Activated naive CD8-positive, alpha-beta T cell treated with anti-CD3 and anti-CD28 coated beads, Interleukin-2, amount 10 ng/mL, durations not matched to agents 7 days and 5 days (primary cell): ENCODE data around the gene ADCY3. TPM values are rescaled to one million over a fixed set of nuclear protein-coding genes. Genes with fewer than 3 reads are reported as not detected.

Source experiments
- ATAC-seq: fragments of 150-1000 bp; cut with Tn5 transposase; one replicate; pipeline ENCODE4 v1.10.0; 2021; ENCODE audit warnings: low read depth, moderate library complexity
- POLR2A ChIA-PET: fragments of 350-600 bp; sonication (Branson Sonifier 250); formaldehyde crosslinking; loops from one replicate; lab custom pipeline; 2021; ENCODE audit warnings: antibody characterized with exemption; lab: Charles Lee
- DNase-seq: peaks from one replicate; pipeline ENCODE4 v3.0.0; 2021
- H3K27ac Mint-ChIP-seq: one replicate; pipeline ENCODE4 v1.8.0; 2022; ENCODE audit warnings: mild to moderate bottlenecking, mixed read lengths
- H3K27me3 Mint-ChIP-seq: one replicate; pipeline ENCODE4 v1.8.0; 2022; ENCODE audit warnings: mild to moderate bottlenecking, moderate library complexity, mixed read lengths
- H3K36me3 Mint-ChIP-seq: one replicate; pipeline ENCODE4 v1.8.0; 2021; ENCODE audit warnings: mild to moderate bottlenecking, mixed read lengths
- H3K4me1 Mint-ChIP-seq: one replicate; pipeline ENCODE4 v1.8.0; 2021; ENCODE audit warnings: mixed read lengths
- H3K4me3 Mint-ChIP-seq: one replicate; pipeline ENCODE4 v1.8.0; 2022; ENCODE audit warnings: mild to moderate bottlenecking, moderate library complexity, mixed read lengths
- H3K9me3 Mint-ChIP-seq: one replicate; pipeline ENCODE4 v1.8.0; 2021; ENCODE audit warnings: mixed read lengths
- total RNA-seq, 2 experiments: library from RNA; stranded (reverse); gene quantifications; one replicate each; pipeline ENCODE4 v1.2.3, GENCODE V29; 2021

The ADCY3 gene
- total RNA-seq, 2 experiments from 2014 or later: 29.5 to 32.5 TPM

GRCh38 chr2:24888177-24888576 lies 31.9 kb downstream of the ADCY3 start:
- H3K9me3 Mint-ChIP-seq: peaks cover 3% of the 10 kb centered on the region
- no peak overlapping the region for H3K4me3 Mint-ChIP-seq
- peaks cover 8% of the 10 kb centered on the region for H3K36me3 Mint-ChIP-seq
- H3K27ac Mint-ChIP-seq: no peak overlapping the region
- DNase-seq: no peak
- no peak for ATAC-seq
- POLR2A ChIA-PET: no interaction called here
- H3K4me1 Mint-ChIP-seq: peaks cover 4% of the 10 kb centered on the region
- no peaks in the 10 kb centered on the region for H3K27me3 Mint-ChIP-seq

GRCh38 chr2:24887307-24887874 lies 32.6 kb downstream of the ADCY3 start:
- no peaks in the 10 kb centered on the region for H3K27me3 Mint-ChIP-seq
- ATAC-seq (no peak), DNase-seq (no peak)
- POLR2A ChIA-PET: no interaction called here
- peaks cover 4% of the 10 kb centered on the region for H3K4me1 Mint-ChIP-seq
- peaks cover 8% of the 10 kb centered on the region for H3K36me3 Mint-ChIP-seq
- H3K27ac Mint-ChIP-seq: no peak overlapping the region
- H3K4me3 Mint-ChIP-seq: no peak overlapping the region
- H3K9me3 Mint-ChIP-seq: peaks cover 3% of the 10 kb centered on the region

- H3K27ac Mint-ChIP-seq: no peak overlapping the region
- peaks cover 5% of the 10 kb centered on the region for H3K4me1 Mint-ChIP-seq
- peaks cover 3% of the 10 kb centered on the region for H3K9me3 Mint-ChIP-seq
- POLR2A ChIA-PET: no interaction called here
- H3K4me3 Mint-ChIP-seq: no peak overlapping the region
- ATAC-seq (no peak), DNase-seq (no peak)
- peaks cover 8% of the 10 kb centered on the region for H3K36me3 Mint-ChIP-seq
- no peaks in the 10 kb centered on the region for H3K27me3 Mint-ChIP-seq
Measured at GRCh38 chr2:24886691-24887304, 33.2 kb downstream of the ADCY3 start.

- H3K27ac Mint-ChIP-seq: no peak overlapping the region
- peaks cover 7% of the 10 kb centered on the region for H3K4me1 Mint-ChIP-seq
- ATAC-seq (no peak), DNase-seq (no peak)
- H3K4me3 Mint-ChIP-seq: no peak overlapping the region
- POLR2A ChIA-PET: no interaction called here
- H3K27me3 Mint-ChIP-seq: no peaks in the 10 kb centered on the region
- peaks cover 8% of the 10 kb centered on the region for H3K36me3 Mint-ChIP-seq
- H3K9me3 Mint-ChIP-seq: no peaks in the 10 kb centered on the region
Measured at GRCh38 chr2:24886126-24886501, 33.9 kb downstream of the ADCY3 start.

- H3K4me1 Mint-ChIP-seq: peaks cover 12% of the 10 kb centered on the region
- H3K4me3 Mint-ChIP-seq: no peak overlapping the region
- H3K36me3 Mint-ChIP-seq: peaks cover 8% of the 10 kb centered on the region
- POLR2A ChIA-PET: no interaction called here
- no peak overlapping the region for H3K27ac Mint-ChIP-seq
- H3K9me3 Mint-ChIP-seq: no peaks in the 10 kb centered on the region
- H3K27me3 Mint-ChIP-seq: no peaks in the 10 kb centered on the region
- no peak for DNase-seq
- no peak for ATAC-seq
Measured at GRCh38 chr2:24885221-24886125, 34.6 kb downstream of the ADCY3 start.

- Mint-ChIP-seq H3K27me3 (no peaks in the 10 kb centered on the region), H3K27ac (no peak overlapping the region), H3K4me3 (no peak overlapping the region), H3K4me1 (peaks cover 14% of the 10 kb centered on the region), H3K9me3 (no peaks in the 10 kb centered on the region), H3K36me3 (peaks cover 8% of the 10 kb centered on the region)
- POLR2A ChIA-PET: no interaction called here
- DNase-seq: no peak
- ATAC-seq: no peak
Measured at GRCh38 chr2:24883946-24884345, 36.1 kb downstream of the ADCY3 start.

- H3K27me3 Mint-ChIP-seq: no peaks in the 10 kb centered on the region
- H3K27ac Mint-ChIP-seq: no peak overlapping the region
- peaks cover 14% of the 10 kb centered on the region for H3K4me1 Mint-ChIP-seq
Measured at GRCh38 chr2:24881623-24882022, 38.4 kb downstream of the ADCY3 start.

GRCh38 chr2:24881158-24881557 lies 38.9 kb downstream of the ADCY3 start:
- ATAC-seq: no peak
- no peaks in the 10 kb centered on the region for H3K9me3 Mint-ChIP-seq
- H3K27me3 Mint-ChIP-seq: no peaks in the 10 kb centered on the region
- no peak for DNase-seq
- no peak overlapping the region for H3K27ac Mint-ChIP-seq
- H3K4me3 Mint-ChIP-seq: no peak overlapping the region
- POLR2A ChIA-PET: no interaction called here
- H3K4me1 Mint-ChIP-seq: peaks cover 14% of the 10 kb centered on the region
- H3K36me3 Mint-ChIP-seq: peaks cover 4% of the 10 kb centered on the region

More at GRCh38 chr2:24881623-24882022, 38.4 kb downstream of the ADCY3 start:
- ATAC-seq (no peak), DNase-seq (no peak)
- peaks cover 4% of the 10 kb centered on the region for H3K36me3 Mint-ChIP-seq
- H3K4me3 Mint-ChIP-seq: no peak overlapping the region
- no peaks in the 10 kb centered on the region for H3K9me3 Mint-ChIP-seq
- POLR2A ChIA-PET: no interaction called here

GRCh38 chr2:24878341-24878740 lies 41.7 kb downstream of the ADCY3 start:
- Mint-ChIP-seq H3K9me3 (no peaks in the 10 kb centered on the region), H3K27me3 (no peaks in the 10 kb centered on the region), H3K4me1 (peaks cover 10% of the 10 kb centered on the region), H3K4me3 (no peak overlapping the region), H3K27ac (no peak overlapping the region), H3K36me3 (no peaks in the 10 kb centered on the region)
- no peak for ATAC-seq
- POLR2A ChIA-PET: no interaction called here
- DNase-seq: no peak

- Mint-ChIP-seq H3K27me3 (no peaks in the 10 kb centered on the region), H3K9me3 (no peaks in the 10 kb centered on the region), H3K4me3 (no peak overlapping the region), H3K36me3 (no peaks in the 10 kb centered on the region), H3K27ac (no peak overlapping the region), H3K4me1 (peaks cover 10% of the 10 kb centered on the region)
- DNase-seq (no peak), ATAC-seq (no peak)
- POLR2A ChIA-PET: no interaction called here
Measured at GRCh38 chr2:24877646-24878045, 42.4 kb downstream of the ADCY3 start.

GRCh38 chr2:24877067-24877466 lies 43.0 kb downstream of the ADCY3 start:
- H3K27me3 Mint-ChIP-seq: no peaks in the 10 kb centered on the region
- DNase-seq: no peak
- no peaks in the 10 kb centered on the region for H3K9me3 Mint-ChIP-seq
- H3K4me1 Mint-ChIP-seq: peaks cover 9% of the 10 kb centered on the region
- no peaks in the 10 kb centered on the region for H3K36me3 Mint-ChIP-seq
- no peak overlapping the region for H3K27ac Mint-ChIP-seq
- H3K4me3 Mint-ChIP-seq: no peak overlapping the region
- POLR2A ChIA-PET: no interaction called here
- no peak for ATAC-seq

GRCh38 chr2:24875901-24876300 lies 44.1 kb downstream of the ADCY3 start:
- DNase-seq (no peak), ATAC-seq (no peak)
- peaks cover 5% of the 10 kb centered on the region for H3K4me1 Mint-ChIP-seq
- no peak overlapping the region for H3K4me3 Mint-ChIP-seq
- POLR2A ChIA-PET: no interaction called here
- H3K27ac Mint-ChIP-seq: no peak overlapping the region
- H3K36me3 Mint-ChIP-seq: no peaks in the 10 kb centered on the region
- H3K27me3 Mint-ChIP-seq: no peaks in the 10 kb centered on the region
- H3K9me3 Mint-ChIP-seq: no peaks in the 10 kb centered on the region

- H3K27me3 Mint-ChIP-seq: no peaks in the 10 kb centered on the region
- no peaks in the 10 kb centered on the region for H3K36me3 Mint-ChIP-seq
- H3K4me1 Mint-ChIP-seq: peaks cover under 1% of the 10 kb centered on the region
- ATAC-seq: no peak
- no peak overlapping the region for H3K4me3 Mint-ChIP-seq
- POLR2A ChIA-PET: no interaction called here
- no peaks in the 10 kb centered on the region for H3K9me3 Mint-ChIP-seq
- no peak for DNase-seq
- H3K27ac Mint-ChIP-seq: no peak overlapping the region
Measured at GRCh38 chr2:24875272-24875671, 44.8 kb downstream of the ADCY3 start.

GRCh38 chr2:24874035-24874434 lies 46.0 kb downstream of the ADCY3 start:
- Mint-ChIP-seq H3K27ac (no peak overlapping the region), H3K4me3 (no peak overlapping the region)
- no peak for ATAC-seq

More at GRCh38 chr2:24874035-24874434, 46.0 kb downstream of the ADCY3 start:
- no peak for DNase-seq
- no peaks in the 10 kb centered on the region for H3K9me3 Mint-ChIP-seq
- no peaks in the 10 kb centered on the region for H3K27me3 Mint-ChIP-seq
- no peaks in the 10 kb centered on the region for H3K36me3 Mint-ChIP-seq
- no peaks in the 10 kb centered on the region for H3K4me1 Mint-ChIP-seq
- POLR2A ChIA-PET: no interaction called here
